ENCODE measurements around the gene PDK2.
A peak's percentile ranks its signal among the peaks of the same experiment; 100 is the strongest.

DNA sequence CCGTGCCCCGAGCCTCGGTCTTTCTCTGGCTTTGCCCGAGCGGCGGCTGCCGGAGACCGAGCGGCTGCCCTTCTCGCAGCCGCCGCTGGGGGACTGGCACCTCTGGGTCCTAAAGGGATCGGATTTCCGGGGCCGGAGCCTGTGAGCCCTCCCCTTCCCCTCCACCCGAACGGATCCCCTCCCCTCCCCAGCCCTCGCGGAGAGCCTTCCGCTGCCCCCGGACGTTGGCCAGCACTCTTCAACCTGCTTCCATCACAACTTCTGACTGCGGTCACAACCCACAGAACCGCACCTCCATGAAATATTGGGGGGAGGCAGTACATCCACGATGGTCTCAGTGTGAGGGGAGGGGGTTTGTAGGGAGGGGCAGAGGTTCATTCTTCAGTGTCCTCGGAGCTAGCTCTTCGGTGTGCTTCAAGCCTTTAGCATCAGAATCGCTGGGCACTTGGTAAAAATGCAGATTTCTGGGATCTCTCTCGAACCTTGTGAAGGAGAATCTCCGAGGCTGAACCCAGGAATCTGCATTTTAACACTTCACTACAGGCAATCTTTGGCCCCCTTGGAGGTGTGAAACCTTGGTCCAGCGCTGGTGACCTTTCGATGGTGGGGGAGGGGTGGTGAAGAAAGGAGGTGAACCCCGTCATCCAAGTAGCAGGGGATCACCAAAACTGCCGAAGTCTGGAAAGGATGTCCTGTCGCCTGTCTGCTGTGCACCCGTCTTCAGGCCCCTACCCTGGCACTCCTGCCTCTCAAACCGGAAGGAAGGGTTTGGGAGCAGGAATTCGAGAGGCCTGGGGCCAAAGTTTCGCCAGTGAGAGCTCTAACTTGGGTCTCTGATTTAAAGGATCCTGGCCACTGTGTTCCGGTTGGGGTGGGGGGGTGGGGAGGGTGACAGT lies 56.1 kb downstream of the PDK2 start:
- TF ChIP-seq CTCF (IDR thresholded peaks at IDR 0.05; ENCODE audit: low read length) = peak; percentile 48
- TF ChIP-seq EZH2 (optimal IDR thresholded peaks at IDR 0.05; ENCODE audit: low read depth, low read length) = no peak
